Activated B cell treated with CpG ODN at 0.5 μM for 24 hours (primary cell): ENCODE measurements around the gene CCL1. TPM values are rescaled to one million over a fixed set of nuclear protein-coding genes. Genes with fewer than 3 reads are reported as not detected.

Experiments
- ATAC-seq: fragments of 200-7000 bp; cut with Tn5 transposase; one replicate; pipeline ENCODE4 v1.10.0; 2021; ENCODE audit warnings: low read depth, mild to moderate bottlenecking, moderate library complexity
- CTCF ChIA-PET: fragments of 350-600 bp; sonication (Branson Sonifier 250); formaldehyde crosslinking; loops from one replicate; lab custom pipeline; 2021; ENCODE audit warnings: antibody characterized with exemption; lab: Charles Lee
- POLR2A ChIA-PET: fragments of 350-600 bp; sonication (Branson Sonifier 250); formaldehyde crosslinking; loops from one replicate; lab custom pipeline; 2021; ENCODE audit warnings: antibody characterized with exemption; lab: Charles Lee
- DNase-seq: peaks from one replicate; pipeline ENCODE4 v3.0.0; 2022
- H3K27ac Mint-ChIP-seq: one replicate; pipeline ENCODE4 v1.8.0; 2020; ENCODE audit warnings: mixed read lengths
- H3K27me3 Mint-ChIP-seq: one replicate; pipeline ENCODE4 v1.8.0; 2021; ENCODE audit warnings: mixed read lengths
- H3K36me3 Mint-ChIP-seq: one replicate; pipeline ENCODE4 v1.8.0; 2021; ENCODE audit warnings: low read depth, mixed read lengths
- H3K4me1 Mint-ChIP-seq: one replicate; pipeline ENCODE4 v1.8.0; 2021; ENCODE audit warnings: mixed read lengths
- H3K4me3 Mint-ChIP-seq: one replicate; pipeline ENCODE4 v1.8.0; 2020; ENCODE audit warnings: mild to moderate bottlenecking, mixed read lengths
- H3K9me3 Mint-ChIP-seq: one replicate; pipeline ENCODE4 v1.8.0; 2020; ENCODE audit warnings: mixed read lengths
- intact Hi-C: fragments of 100-400 bp; cut with micrococcal nuclease; formaldehyde crosslinking; loops from one replicate; pipeline ENCODE4 v1.15.1; 2024
- total RNA-seq: library from RNA; stranded (reverse); gene quantifications from 2 replicates; pipeline ENCODE4 v1.2.3, GENCODE V29; 2022
- TF ChIP-seq, protein P1 (sequence below): fragments of 200-600 bp; IDR thresholded peaks from one replicate; pipeline ENCODE4 v1.8.0; 2022; ENCODE audit warnings: antibody characterized with exemption, mild to moderate bottlenecking

Gene CCL1
- total RNA-seq, 1 donor from 2014 or later = not detected

GRCh38 chr17:34312080-34312479, 51.0 kb downstream of the CCL1 start:
- H3K4me3 Mint-ChIP-seq = no peak overlapping the region
- ChIA-PET POLR2A (no interaction called here), CTCF (no interaction called here)
- intact Hi-C loops = no loop called here
- DNase-seq = no peak
- H3K27ac Mint-ChIP-seq = no peak overlapping the region
- TF ChIP-seq, protein P1, sequence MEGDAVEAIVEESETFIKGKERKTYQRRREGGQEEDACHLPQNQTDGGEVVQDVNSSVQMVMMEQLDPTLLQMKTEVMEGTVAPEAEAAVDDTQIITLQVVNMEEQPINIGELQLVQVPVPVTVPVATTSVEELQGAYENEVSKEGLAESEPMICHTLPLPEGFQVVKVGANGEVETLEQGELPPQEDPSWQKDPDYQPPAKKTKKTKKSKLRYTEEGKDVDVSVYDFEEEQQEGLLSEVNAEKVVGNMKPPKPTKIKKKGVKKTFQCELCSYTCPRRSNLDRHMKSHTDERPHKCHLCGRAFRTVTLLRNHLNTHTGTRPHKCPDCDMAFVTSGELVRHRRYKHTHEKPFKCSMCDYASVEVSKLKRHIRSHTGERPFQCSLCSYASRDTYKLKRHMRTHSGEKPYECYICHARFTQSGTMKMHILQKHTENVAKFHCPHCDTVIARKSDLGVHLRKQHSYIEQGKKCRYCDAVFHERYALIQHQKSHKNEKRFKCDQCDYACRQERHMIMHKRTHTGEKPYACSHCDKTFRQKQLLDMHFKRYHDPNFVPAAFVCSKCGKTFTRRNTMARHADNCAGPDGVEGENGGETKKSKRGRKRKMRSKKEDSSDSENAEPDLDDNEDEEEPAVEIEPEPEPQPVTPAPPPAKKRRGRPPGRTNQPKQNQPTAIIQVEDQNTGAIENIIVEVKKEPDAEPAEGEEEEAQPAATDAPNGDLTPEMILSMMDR = no peak
- ATAC-seq = no peak
- H3K4me1 Mint-ChIP-seq = peaks cover 3% of the 10 kb centered on the region
- H3K9me3 Mint-ChIP-seq = no peaks in the 10 kb centered on the region
- no peaks in the 10 kb centered on the region for H3K36me3 Mint-ChIP-seq
- peaks cover 32% of the 10 kb centered on the region for H3K27me3 Mint-ChIP-seq

DNA sequence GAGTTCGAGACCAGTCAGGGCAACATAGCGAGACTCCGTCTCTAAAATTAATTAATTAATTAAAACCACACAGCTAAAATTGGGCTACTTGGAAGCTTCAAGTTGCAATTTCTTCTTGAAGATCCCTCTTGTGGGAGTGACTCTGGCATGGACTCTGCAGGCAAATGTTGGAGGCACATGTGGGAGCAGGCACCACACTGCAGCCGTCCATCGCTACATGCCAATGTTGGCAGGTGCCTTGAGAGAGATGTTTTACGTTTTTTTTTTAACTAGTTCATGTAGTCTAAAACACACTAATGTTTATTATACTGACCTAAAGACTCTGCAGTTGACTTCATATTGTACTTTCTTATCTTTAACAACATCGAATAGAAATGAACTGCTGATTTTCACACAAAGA, 51.7 kb downstream of the CCL1 start:
- Mint-ChIP-seq H3K4me3 (no peak overlapping the region), H3K4me1 (peaks cover 3% of the 10 kb centered on the region), H3K27ac (no peak overlapping the region), H3K27me3 (peaks cover 34% of the 10 kb centered on the region), H3K36me3 (no peaks in the 10 kb centered on the region), H3K9me3 (no peaks in the 10 kb centered on the region)
- DNase-seq = no peak
- TF ChIP-seq, protein P1 = no peak
- ChIA-PET POLR2A (no interaction called here), CTCF (no interaction called here)
- no peak for ATAC-seq
- intact Hi-C loops = no loop called here

Other genes with a start within 250 kb of the CCL1 start
- gene CCL2, start 107.9 kb downstream of the CCL1 start, total RNA-seq = 1.5 and 2.1 TPM in 2 replicates
- gene CCL7, start 93.0 kb downstream of the CCL1 start, total RNA-seq = not detected in 2 replicates
- gene CCL11, start 77.5 kb downstream of the CCL1 start, total RNA-seq = not detected in 2 replicates
- gene CCL8, start 43.8 kb downstream of the CCL1 start, total RNA-seq = not detected in 2 replicates
- gene CCL13, start 6.8 kb downstream of the CCL1 start, total RNA-seq = not detected in 2 replicates
- not detected in 2 replicates for gene TMEM132E, start 216.3 kb upstream of the CCL1 start, total RNA-seq